Neural crest cell (in vitro differentiated cells): Measurements from ENCODE around the gene HSPB7. TPM values are rescaled to one million over a fixed set of nuclear protein-coding genes. Genes with fewer than 3 reads are reported as not detected.

ENCODE experiments used
- DNase-seq: peaks from one replicate; pipeline ENCODE4 v3.0.0; 2021; ENCODE audit warnings: low read depth, mixed read lengths, low spot score
- H3K27ac Mint-ChIP-seq: one replicate; pipeline ENCODE4 v1.8.0; 2021; ENCODE audit warnings: mild to moderate bottlenecking, mixed read lengths; ENCODE audit not compliant: unreplicated experiment
- H3K27me3 Mint-ChIP-seq: 2 replicates; pipeline ENCODE4 v1.8.0; 2021; ENCODE audit warnings: low read depth, mild to moderate bottlenecking, mixed read lengths
- H3K36me3 Mint-ChIP-seq: 2 replicates; pipeline ENCODE4 v1.8.0; 2021; ENCODE audit warnings: low read depth, mild to moderate bottlenecking, mixed read lengths
- H3K4me1 Mint-ChIP-seq: 2 replicates; pipeline ENCODE4 v1.8.0; 2021; ENCODE audit warnings: mixed read lengths
- H3K4me3 Mint-ChIP-seq: one replicate; pipeline ENCODE4 v1.8.0; 2021; ENCODE audit warnings: mild to moderate bottlenecking, mixed read lengths
- H3K9me3 Mint-ChIP-seq: 2 replicates; pipeline ENCODE4 v1.8.0; 2021; ENCODE audit warnings: mixed read lengths
- CTCF ChIP-seq: fragments of 200-600 bp; sonication (generic); conservative IDR thresholded peaks from 2 replicates; pipeline ENCODE4 v1.5.0; 2021; ENCODE audit warnings: antibody characterized with exemption, mild to moderate bottlenecking
- long read RNA-seq: library from polyadenylated mRNA; unstranded; transcript quantifications from one replicate; pipeline ENCODE4 v2.0.0, GENCODE V29; 2020
- total RNA-seq: library from RNA; stranded (reverse); gene quantifications from 2 replicates; pipeline ENCODE4 v1.2.1, GENCODE V29; 2021

HSPB7 gene
- total RNA-seq = not detected in 2 replicates
- long read RNA-seq = 0 reads

GRCh38 chr1:16017461-16018303 is at the start of gene HSPB7:
HSPB7 (minus strand) TSS chr1:16018043; CDS start chr1:16017963, 80 bp downstream.
- Mint-ChIP-seq H3K27ac (no peak within 1 kb of the TSS), H3K9me3 (no peaks in the 10 kb centered on the region), H3K36me3 (no peaks in the 10 kb centered on the region), H3K4me3 (no peak within 1 kb of the TSS), H3K4me1 (peaks cover 26% of the 10 kb centered on the region), H3K27me3 (peaks cover 8% of the 10 kb centered on the region)
- TF ChIP-seq CTCF = no peak
- DNase-seq = no peak

GRCh38 chr1:16067127-16067768 is 49.4 kb upstream of the HSPB7 start:
- Mint-ChIP-seq H3K27me3 (peaks cover 3% of the 10 kb centered on the region), H3K36me3 (no peaks in the 10 kb centered on the region), H3K27ac (peak overlapping the region; percentile 87), H3K9me3 (no peaks in the 10 kb centered on the region), H3K4me3 (peak overlapping the region; percentile 19), H3K4me1 (peaks cover 25% of the 10 kb centered on the region)
- TF ChIP-seq CTCF = no peak
- peak; percentile 31 for DNase-seq

GRCh38 chr1:16066245-16066644 is 48.4 kb upstream of the HSPB7 start:
- H3K27me3 Mint-ChIP-seq = no peaks in the 10 kb centered on the region
- H3K4me1 Mint-ChIP-seq = peaks cover 25% of the 10 kb centered on the region
- no peaks in the 10 kb centered on the region for H3K9me3 Mint-ChIP-seq
- no peak overlapping the region for H3K27ac Mint-ChIP-seq
- no peaks in the 10 kb centered on the region for H3K36me3 Mint-ChIP-seq
- no peak for DNase-seq
- H3K4me3 Mint-ChIP-seq = no peak overlapping the region
- no peak for TF ChIP-seq CTCF

GRCh38 chr1:16065269-16065576 is 47.4 kb upstream of the HSPB7 start:
- Mint-ChIP-seq H3K36me3 (no peaks in the 10 kb centered on the region), H3K27ac (no peak overlapping the region), H3K4me3 (no peak overlapping the region), H3K4me1 (peaks cover 25% of the 10 kb centered on the region), H3K27me3 (peaks cover 7% of the 10 kb centered on the region), H3K9me3 (no peaks in the 10 kb centered on the region)
- no peak for DNase-seq
- TF ChIP-seq CTCF = no peak

- Mint-ChIP-seq H3K9me3 (no peaks in the 10 kb centered on the region), H3K27me3 (peaks cover 7% of the 10 kb centered on the region), H3K4me1 (peaks cover 25% of the 10 kb centered on the region), H3K27ac (no peak overlapping the region), H3K36me3 (no peaks in the 10 kb centered on the region), H3K4me3 (no peak overlapping the region)
- no peak for DNase-seq
- no peak for TF ChIP-seq CTCF
Measured at GRCh38 chr1:16064536-16065268, 46.9 kb upstream of the HSPB7 start.
